ENCODE data around the gene ZNF165.

- no peak for TF ChIP-seq MAFK (IDR thresholded peaks at IDR 0.05; ENCODE audit: low read depth, low read length)
- no peak for TF ChIP-seq RCOR1 (IDR thresholded peaks at IDR 0.05; ENCODE audit: insufficient replicate concordance, low read length)
- no peak for TF ChIP-seq CTCF (conservative IDR thresholded peaks at IDR 0.05; ENCODE audit: low read depth, low read length)
- no peak for TF ChIP-seq POLR2A (IDR thresholded peaks at IDR 0.05; ENCODE audit: low read depth, low read length)
- TF ChIP-seq USF2 (IDR thresholded peaks at IDR 0.05; ENCODE audit: low read depth, low read length), result no peak
- TF ChIP-seq RAD21 (IDR thresholded peaks at IDR 0.05; ENCODE audit: low read length), result no peak
- no peak for TF ChIP-seq FOS (IDR thresholded peaks at IDR 0.05; ENCODE audit: low read depth, low read length)
Observed at GRCh38 chr6:28125401-28125800, 45.0 kb downstream of the ZNF165 start.

All from IMR-90 (cell line).